Astrocyte of the spinal cord (primary cell): ENCODE data around the gene VSTM4.

Source experiments
- DNase-seq: peaks from one replicate; pipeline ENCODE4 v3.0.0; 2011; ENCODE audit warnings: low read depth, low spot score
- H3K4me3 ChIP-seq: 2 replicates; pipeline ENCODE4 v1.5.1; 2011; ENCODE audit warnings: low read depth, mild to moderate bottlenecking, low read length, moderate library complexity
- in situ Hi-C: cut with HindIII; loops from 2 replicates; pipeline ENCODE4 v1.10.0; 2017; ENCODE audit warnings: low sequenced_read_pairs
- TF ChIP-seq, protein P1 (sequence below): IDR thresholded peaks from 2 replicates; pipeline ENCODE4 v1.5.1; 2012; ENCODE audit warnings: low read depth, mild to moderate bottlenecking, low read length, inconsistent platforms

Gene VSTM4

DNA sequence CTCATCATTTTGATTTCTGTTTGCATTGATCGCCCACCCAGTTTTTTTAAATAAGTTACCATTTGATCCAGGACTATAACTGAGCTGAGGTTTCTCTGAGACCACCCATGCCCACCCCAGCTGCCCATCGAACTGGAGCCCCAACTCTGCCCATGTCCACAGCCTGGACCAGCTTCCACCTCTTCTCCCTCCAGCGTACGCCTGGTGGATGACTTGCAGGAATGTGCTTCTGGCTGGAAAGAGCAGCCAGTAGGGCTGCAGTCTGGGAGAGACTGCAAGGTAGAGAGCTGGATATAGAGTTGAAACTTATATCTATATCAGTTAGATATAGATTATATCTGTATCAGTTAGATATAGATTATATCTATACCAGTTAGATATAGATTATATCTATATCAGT lies 149.9 kb downstream of the VSTM4 start:
- TF ChIP-seq, protein P1, sequence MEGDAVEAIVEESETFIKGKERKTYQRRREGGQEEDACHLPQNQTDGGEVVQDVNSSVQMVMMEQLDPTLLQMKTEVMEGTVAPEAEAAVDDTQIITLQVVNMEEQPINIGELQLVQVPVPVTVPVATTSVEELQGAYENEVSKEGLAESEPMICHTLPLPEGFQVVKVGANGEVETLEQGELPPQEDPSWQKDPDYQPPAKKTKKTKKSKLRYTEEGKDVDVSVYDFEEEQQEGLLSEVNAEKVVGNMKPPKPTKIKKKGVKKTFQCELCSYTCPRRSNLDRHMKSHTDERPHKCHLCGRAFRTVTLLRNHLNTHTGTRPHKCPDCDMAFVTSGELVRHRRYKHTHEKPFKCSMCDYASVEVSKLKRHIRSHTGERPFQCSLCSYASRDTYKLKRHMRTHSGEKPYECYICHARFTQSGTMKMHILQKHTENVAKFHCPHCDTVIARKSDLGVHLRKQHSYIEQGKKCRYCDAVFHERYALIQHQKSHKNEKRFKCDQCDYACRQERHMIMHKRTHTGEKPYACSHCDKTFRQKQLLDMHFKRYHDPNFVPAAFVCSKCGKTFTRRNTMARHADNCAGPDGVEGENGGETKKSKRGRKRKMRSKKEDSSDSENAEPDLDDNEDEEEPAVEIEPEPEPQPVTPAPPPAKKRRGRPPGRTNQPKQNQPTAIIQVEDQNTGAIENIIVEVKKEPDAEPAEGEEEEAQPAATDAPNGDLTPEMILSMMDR = no peak
- H3K4me3 ChIP-seq = no peak overlapping the region
- in situ Hi-C loops = no loop called here
- DNase-seq = no peak
